Suprapubic skin (tissue), 4 donors: Measurements from ENCODE around the gene RAB3GAP1. TPM values are rescaled to one million over a fixed set of nuclear protein-coding genes. Genes with fewer than 3 reads are reported as not detected.

Experiments used
- DNase-seq, 2 donors: peaks; one replicate each; pipeline ENCODE4 v3.0.0-alpha.2; 2019; ENCODE audit warnings: low spot score in 2 of 2
- H3K27ac ChIP-seq: fragments of 200-600 bp; sonication (generic); one replicate; pipeline ENCODE4 v1.5.1; 2019
- H3K27me3 ChIP-seq: fragments of 200-600 bp; sonication (generic); one replicate; pipeline ENCODE4 v1.5.1; 2019
- H3K36me3 ChIP-seq: fragments of 200-600 bp; sonication (generic); one replicate; pipeline ENCODE4 v1.5.1; 2019
- H3K4me1 ChIP-seq: fragments of 200-600 bp; sonication (generic); one replicate; pipeline ENCODE4 v1.5.1; 2019
- H3K4me3 ChIP-seq: fragments of 200-600 bp; sonication (generic); one replicate; pipeline ENCODE4 v1.5.1; 2019; ENCODE audit warnings: mild to moderate bottlenecking
- H3K9me3 ChIP-seq: fragments of 200-600 bp; sonication (generic); one replicate; pipeline ENCODE4 v1.5.1; 2019
- EP300 ChIP-seq: sonication (generic); formaldehyde crosslinking; IDR thresholded peaks from one replicate; pipeline ENCODE4 v1.6.1; 2017; ENCODE audit warnings: antibody characterized with exemption
- POLR2A ChIP-seq, 2 donors: fragments of 450-650 bp; IDR thresholded peaks; one replicate each; pipeline ENCODE4 v1.6.1; 2017; ENCODE audit warnings: antibody characterized with exemption in 2 of 2, mild to moderate bottlenecking in 2 of 2, moderate library complexity in 2 of 2
- POLR2AphosphoS5 ChIP-seq, 3 donors: sonication (generic); formaldehyde crosslinking; IDR thresholded peaks; one replicate each; pipeline ENCODE4 v1.6.1; 2017; ENCODE audit warnings: antibody characterized with exemption in 3 of 3
- WGBS: methylation state at CpG from one replicate; pipeline ENCODE4 v1.1.5; 2018; 5-methylcytosine and 5-hydroxymethylcytosine counted together
- total RNA-seq, 4 donors: library from RNA; depleted of rRNA; stranded (reverse); fragments of >200 nt; gene quantifications; one replicate each; pipeline ENCODE4 v1.1.0, GENCODE V29; 2016
- TF ChIP-seq, protein P1 (sequence below), 2 donors: fragments of 200-600 bp in 1 of 2; fragments of 450-650 bp in 1 of 2; sonication (generic) in 1 of 2; IDR thresholded peaks; one replicate each; pipeline ENCODE4 v1.5.1; 2016 to 2019; ENCODE audit warnings: antibody characterized with exemption in 2 of 2, mild to moderate bottlenecking in 1 of 2, moderate library complexity in 1 of 2

The RAB3GAP1 gene
- total RNA-seq, 4 donors from 2014 or later, result 36.8 to 62.0 (median 52.6) TPM

DNA sequence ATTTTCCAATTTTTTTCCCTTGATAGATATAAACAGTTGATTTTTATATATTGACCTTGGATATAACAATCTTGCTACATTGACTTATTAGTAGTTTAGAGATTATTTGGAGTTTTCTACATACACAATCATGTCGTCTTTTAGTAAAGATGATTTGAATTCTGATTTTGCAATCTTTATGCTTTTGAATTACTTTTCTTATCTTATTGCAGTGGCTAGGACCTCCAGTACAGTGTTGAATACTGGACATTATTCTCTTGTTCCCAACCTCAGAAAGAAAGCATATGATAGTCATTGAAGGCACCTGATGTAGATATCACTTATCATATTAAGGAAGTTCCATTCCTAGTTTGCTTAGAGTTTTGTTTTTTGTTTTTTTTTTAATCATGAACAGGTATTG, 90.2 kb downstream of the RAB3GAP1 start:
- peaks cover 46% of the 10 kb centered on the region for H3K36me3 ChIP-seq
- H3K4me1 ChIP-seq, result no peaks in the 10 kb centered on the region
- DNase-seq, result no peak
- H3K9me3 ChIP-seq, result no peaks in the 10 kb centered on the region
- WGBS, result 100% methylated on average over 1 of the region's 1 CpG
- no peaks in the 10 kb centered on the region for H3K27me3 ChIP-seq
- TF ChIP-seq, protein P1, sequence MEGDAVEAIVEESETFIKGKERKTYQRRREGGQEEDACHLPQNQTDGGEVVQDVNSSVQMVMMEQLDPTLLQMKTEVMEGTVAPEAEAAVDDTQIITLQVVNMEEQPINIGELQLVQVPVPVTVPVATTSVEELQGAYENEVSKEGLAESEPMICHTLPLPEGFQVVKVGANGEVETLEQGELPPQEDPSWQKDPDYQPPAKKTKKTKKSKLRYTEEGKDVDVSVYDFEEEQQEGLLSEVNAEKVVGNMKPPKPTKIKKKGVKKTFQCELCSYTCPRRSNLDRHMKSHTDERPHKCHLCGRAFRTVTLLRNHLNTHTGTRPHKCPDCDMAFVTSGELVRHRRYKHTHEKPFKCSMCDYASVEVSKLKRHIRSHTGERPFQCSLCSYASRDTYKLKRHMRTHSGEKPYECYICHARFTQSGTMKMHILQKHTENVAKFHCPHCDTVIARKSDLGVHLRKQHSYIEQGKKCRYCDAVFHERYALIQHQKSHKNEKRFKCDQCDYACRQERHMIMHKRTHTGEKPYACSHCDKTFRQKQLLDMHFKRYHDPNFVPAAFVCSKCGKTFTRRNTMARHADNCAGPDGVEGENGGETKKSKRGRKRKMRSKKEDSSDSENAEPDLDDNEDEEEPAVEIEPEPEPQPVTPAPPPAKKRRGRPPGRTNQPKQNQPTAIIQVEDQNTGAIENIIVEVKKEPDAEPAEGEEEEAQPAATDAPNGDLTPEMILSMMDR (IDR thresholded peaks at IDR 0.05), result no peak
- TF ChIP-seq POLR2AphosphoS5 (IDR thresholded peaks at IDR 0.05), result no peak
- TF ChIP-seq EP300, result no peak
- no peak for TF ChIP-seq POLR2A (IDR thresholded peaks at IDR 0.05)
- no peak overlapping the region for H3K4me3 ChIP-seq
- no peak overlapping the region for H3K27ac ChIP-seq

DNA sequence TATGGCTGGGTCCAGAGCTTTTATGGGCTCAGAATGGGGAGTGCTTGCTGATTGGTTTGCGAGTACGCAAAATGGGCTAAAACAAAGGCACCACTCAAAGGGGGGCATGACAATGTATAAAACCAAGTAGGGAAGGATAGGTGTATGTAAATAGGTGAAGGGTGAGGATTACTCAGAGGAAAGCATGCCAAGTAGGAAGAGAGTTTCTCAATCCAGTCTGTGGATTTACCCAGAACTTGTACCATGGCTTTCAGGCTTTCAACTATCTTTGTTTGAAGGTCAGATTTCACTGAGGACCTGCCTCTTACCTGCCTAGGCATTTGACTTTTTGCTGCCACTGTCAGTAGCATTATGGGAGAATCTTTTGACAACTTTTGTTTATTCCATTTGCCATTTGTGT, 92.3 kb downstream of the RAB3GAP1 start:
- no peak for DNase-seq
- Histone ChIP-seq H3K27ac (no peak overlapping the region), H3K36me3 (peaks cover 28% of the 10 kb centered on the region), H3K4me1 (peaks cover 4% of the 10 kb centered on the region), H3K9me3 (no peaks in the 10 kb centered on the region), H3K27me3 (no peaks in the 10 kb centered on the region), H3K4me3 (no peak overlapping the region)
- 100% methylated on average over 2 of the region's 2 CpGs for WGBS
- no peak for TF ChIP-seq EP300
- no peak for TF ChIP-seq POLR2AphosphoS5 (IDR thresholded peaks at IDR 0.05)
- no peak for TF ChIP-seq POLR2A (IDR thresholded peaks at IDR 0.05)
- TF ChIP-seq, protein P1 (IDR thresholded peaks at IDR 0.05), result no peak

DNA sequence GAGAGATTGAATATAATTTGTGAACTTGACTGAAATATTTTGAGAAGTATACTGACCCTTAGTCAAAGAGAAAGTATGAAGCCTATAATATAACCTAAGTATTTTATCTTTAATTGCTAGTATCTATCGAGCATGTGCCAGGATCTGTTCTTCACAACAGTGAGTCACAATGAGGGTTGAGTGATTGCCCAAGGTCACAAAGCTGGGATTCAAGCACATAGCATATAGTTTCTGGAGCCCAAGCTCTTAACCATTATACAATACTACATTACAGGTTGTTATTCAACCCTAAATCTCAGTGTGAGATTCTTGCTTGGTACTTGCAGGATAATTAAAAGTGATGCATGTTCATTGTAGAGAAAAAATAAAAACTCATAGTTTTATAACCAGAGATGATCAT, 97.2 kb downstream of the RAB3GAP1 start:
- Histone ChIP-seq H3K36me3 (peaks cover 39% of the 10 kb centered on the region), H3K27me3 (no peaks in the 10 kb centered on the region), H3K4me3 (no peak overlapping the region), H3K9me3 (no peaks in the 10 kb centered on the region), H3K27ac (no peak overlapping the region), H3K4me1 (peaks cover 4% of the 10 kb centered on the region)
- 46% methylated on average over 1 of the region's 1 CpG for WGBS
- no peak for DNase-seq
- TF ChIP-seq EP300 (no peak), POLR2A (IDR thresholded peaks at IDR 0.05) (no peak)

DNA sequence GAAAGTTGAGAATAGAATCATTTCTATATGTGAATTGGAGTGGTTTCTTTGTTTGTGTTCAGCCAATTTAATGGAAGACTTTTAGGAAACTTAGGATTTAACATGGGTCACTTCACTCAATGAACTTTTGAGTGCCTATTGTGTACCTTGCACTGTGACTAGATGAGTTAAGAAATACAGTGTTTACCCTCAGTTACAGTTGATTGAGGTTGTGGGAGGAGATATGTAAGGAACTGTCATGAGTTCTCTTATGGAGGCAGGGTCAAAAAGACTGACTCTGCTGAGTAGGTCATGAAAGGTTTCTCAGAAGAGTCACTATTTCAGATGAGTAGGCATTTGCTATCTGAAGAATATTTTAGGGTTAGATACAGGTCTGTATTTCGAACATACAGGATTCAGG, 98.6 kb downstream of the RAB3GAP1 start:
- Histone ChIP-seq H3K4me3 (no peak overlapping the region), H3K36me3 (peaks cover 43% of the 10 kb centered on the region), H3K9me3 (no peaks in the 10 kb centered on the region), H3K27ac (no peak overlapping the region), H3K4me1 (peaks cover 4% of the 10 kb centered on the region), H3K27me3 (no peaks in the 10 kb centered on the region)
- 94% methylated on average over 1 of the region's 1 CpG for WGBS
- TF ChIP-seq POLR2AphosphoS5 (IDR thresholded peaks at IDR 0.05) (no peak), EP300 (no peak), POLR2A (IDR thresholded peaks at IDR 0.05) (no peak)
- TF ChIP-seq, protein P1 (IDR thresholded peaks at IDR 0.05), result no peak
- no peak for DNase-seq

DNA sequence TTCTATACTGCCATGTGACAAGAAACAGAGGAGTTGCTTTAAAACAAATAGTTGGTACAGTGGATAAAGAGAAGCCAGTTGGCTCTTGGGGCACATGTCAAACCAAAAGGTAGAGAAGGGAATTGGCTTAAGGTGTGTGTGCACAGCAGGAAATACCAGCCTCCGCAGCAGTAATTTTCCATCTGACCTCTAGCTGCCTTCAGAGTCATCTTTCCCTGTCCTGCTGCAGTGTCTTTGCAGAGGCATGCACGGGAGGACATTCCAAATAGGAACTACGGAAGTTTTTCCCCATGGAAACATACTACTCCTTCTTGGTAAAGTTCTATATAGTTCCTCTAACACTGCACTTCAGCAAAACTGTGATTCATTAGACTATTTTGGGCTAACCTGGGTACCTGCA, 99.5 kb downstream of the RAB3GAP1 start:
- Histone ChIP-seq H3K36me3 (peaks cover 46% of the 10 kb centered on the region), H3K4me3 (no peak overlapping the region), H3K9me3 (no peaks in the 10 kb centered on the region), H3K27ac (no peak overlapping the region), H3K27me3 (no peaks in the 10 kb centered on the region), H3K4me1 (peaks cover 4% of the 10 kb centered on the region)
- TF ChIP-seq EP300 (no peak), POLR2AphosphoS5 (IDR thresholded peaks at IDR 0.05) (no peak), POLR2A (IDR thresholded peaks at IDR 0.05) (no peak)
- TF ChIP-seq, protein P1 (IDR thresholded peaks at IDR 0.05), result no peak
- no peak for DNase-seq
- WGBS, result 91% methylated on average over 3 of the region's 3 CpGs

DNA sequence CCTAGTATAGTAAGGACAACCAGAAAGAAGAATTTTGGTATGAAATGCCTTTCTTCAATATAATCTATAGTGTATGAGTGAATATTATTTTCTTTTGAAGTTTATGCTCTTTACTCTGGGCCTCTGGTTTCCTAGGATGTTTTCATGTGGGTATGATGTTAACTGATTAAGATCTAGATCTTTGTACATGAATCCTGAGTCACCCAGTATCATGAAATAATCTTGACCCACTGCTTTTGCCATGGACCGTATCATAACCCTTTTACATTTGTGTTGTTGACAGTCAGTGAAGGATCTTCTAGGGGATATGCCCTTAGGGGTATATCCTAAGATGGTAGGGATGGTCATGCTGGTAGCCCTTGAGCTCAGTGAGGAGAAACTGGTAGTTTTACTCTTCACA, 100.3 kb downstream of the RAB3GAP1 start:
- WGBS, result 70% methylated on average over 1 of the region's 1 CpG
- no peak overlapping the region for H3K4me3 ChIP-seq
- peaks cover 4% of the 10 kb centered on the region for H3K4me1 ChIP-seq
- H3K27ac ChIP-seq, result no peak overlapping the region
- peaks cover 53% of the 10 kb centered on the region for H3K36me3 ChIP-seq
- H3K27me3 ChIP-seq, result no peaks in the 10 kb centered on the region
- no peak for TF ChIP-seq EP300
- TF ChIP-seq, protein P1 (IDR thresholded peaks at IDR 0.05), result no peak
- no peak for TF ChIP-seq POLR2AphosphoS5 (IDR thresholded peaks at IDR 0.05)
- TF ChIP-seq POLR2A (IDR thresholded peaks at IDR 0.05), result no peak
- no peaks in the 10 kb centered on the region for H3K9me3 ChIP-seq
- no peak for DNase-seq
